ENCODE results near the gene DHFR. TPM values are rescaled to one million over a fixed set of nuclear protein-coding genes. Genes with fewer than 3 reads are reported as not detected.

DHFR gene
- total and polyA plus RNA-seq, 8 donors, result 0.88 to 5.8 (median 2.2) TPM

DNA sequence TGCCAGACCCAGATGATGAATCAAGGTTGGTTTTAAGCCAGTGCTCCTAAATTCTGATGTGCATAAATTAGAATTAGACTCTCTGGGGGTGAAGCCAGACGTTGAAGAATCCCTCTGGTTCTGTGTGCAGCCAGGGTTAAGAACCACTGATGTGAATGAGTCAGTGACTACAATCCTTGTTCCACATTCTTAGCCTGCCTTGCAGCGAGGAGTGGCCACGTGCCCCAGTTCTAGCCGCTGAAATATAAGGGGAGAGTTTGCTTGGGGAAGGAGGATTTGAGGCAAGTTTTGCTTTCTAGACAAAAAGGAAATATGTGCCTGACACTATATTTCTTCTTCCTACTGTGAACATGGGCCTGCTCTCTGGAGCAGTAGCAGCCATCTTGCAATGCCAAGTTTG, 34.6 kb downstream of the DHFR start:
- DNase-seq, result no peak
- Histone ChIP-seq H3K27ac (no peak overlapping the region), H3K27me3 (no peaks in the 10 kb centered on the region), H3K9me3 (no peaks in the 10 kb centered on the region), H3K36me3 (no peaks in the 10 kb centered on the region), H3K4me3 (no peak overlapping the region), H3K4me1 (peaks cover 0 to 5% (median 0%) of the 10 kb centered on the region in 3 donors)
- peak in 2 of 4 donors; percentile 50 to 64 for ATAC-seq
- no peak for FAIRE-seq
- WGBS, 2 donors, result 77 to 88% methylated on average over 4 of the region's 4 CpGs
- TF ChIP-seq, protein P1, sequence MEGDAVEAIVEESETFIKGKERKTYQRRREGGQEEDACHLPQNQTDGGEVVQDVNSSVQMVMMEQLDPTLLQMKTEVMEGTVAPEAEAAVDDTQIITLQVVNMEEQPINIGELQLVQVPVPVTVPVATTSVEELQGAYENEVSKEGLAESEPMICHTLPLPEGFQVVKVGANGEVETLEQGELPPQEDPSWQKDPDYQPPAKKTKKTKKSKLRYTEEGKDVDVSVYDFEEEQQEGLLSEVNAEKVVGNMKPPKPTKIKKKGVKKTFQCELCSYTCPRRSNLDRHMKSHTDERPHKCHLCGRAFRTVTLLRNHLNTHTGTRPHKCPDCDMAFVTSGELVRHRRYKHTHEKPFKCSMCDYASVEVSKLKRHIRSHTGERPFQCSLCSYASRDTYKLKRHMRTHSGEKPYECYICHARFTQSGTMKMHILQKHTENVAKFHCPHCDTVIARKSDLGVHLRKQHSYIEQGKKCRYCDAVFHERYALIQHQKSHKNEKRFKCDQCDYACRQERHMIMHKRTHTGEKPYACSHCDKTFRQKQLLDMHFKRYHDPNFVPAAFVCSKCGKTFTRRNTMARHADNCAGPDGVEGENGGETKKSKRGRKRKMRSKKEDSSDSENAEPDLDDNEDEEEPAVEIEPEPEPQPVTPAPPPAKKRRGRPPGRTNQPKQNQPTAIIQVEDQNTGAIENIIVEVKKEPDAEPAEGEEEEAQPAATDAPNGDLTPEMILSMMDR (IDR thresholded peaks at IDR 0.05), result no peak
- intact Hi-C loops (cut with DNase I), result no loop called here

DNA sequence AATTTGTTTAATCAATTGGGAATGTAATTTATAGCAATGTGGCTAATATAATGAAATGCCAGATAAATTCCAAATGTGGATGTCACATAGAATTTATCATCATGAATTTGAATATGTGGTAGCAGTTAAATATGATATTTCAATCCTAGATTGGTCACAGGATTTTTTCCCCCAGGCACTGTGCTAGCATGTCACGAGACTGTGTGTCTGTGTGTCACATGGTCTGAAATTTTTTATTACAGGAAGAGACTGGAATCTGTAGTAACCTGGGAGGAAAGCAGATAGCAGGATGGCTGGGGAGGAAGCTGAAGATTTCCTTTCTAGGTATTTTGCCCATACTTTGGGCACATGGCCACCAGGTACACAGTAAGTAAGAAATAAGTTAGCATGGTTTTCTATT, 35.7 kb downstream of the DHFR start:
- H3K4me3 ChIP-seq, result no peak overlapping the region
- WGBS, 2 donors, result 95 to 96% methylated on average over 1 of the region's 1 CpG
- H3K9me3 ChIP-seq, result no peaks in the 10 kb centered on the region
- no peak for FAIRE-seq
- H3K36me3 ChIP-seq, result no peaks in the 10 kb centered on the region
- no peak for ATAC-seq
- intact Hi-C loops (cut with DNase I), result no loop called here
- H3K4me1 ChIP-seq, result peaks cover 0 to 5% (median 0%) of the 10 kb centered on the region in 3 donors
- H3K27ac ChIP-seq, result no peak overlapping the region
- TF ChIP-seq, protein P1 (IDR thresholded peaks at IDR 0.05), result no peak
- H3K27me3 ChIP-seq, result no peaks in the 10 kb centered on the region
- DNase-seq, result no peak

DNA sequence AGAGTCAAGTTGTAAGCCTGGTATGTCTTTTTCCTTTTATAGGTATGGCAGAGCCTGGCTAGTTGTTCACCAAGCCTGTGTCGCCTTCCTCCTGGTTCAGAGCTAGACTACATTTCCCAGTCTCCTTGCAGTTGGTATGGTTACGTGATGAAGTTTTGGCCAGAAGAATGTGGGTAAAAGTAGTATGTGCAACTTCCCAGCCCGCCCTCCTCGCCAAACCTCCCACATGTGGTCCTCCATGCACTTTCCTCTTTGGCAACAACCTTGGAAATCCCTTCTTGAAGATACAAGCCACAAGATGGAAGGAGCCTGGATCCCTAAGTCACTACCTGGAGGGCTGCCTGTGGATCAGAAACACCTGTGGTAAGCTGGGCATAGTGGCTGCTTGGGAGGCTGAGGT, 36.3 kb downstream of the DHFR start:
- no peak for DNase-seq
- Histone ChIP-seq H3K4me1 (no peaks in the 10 kb centered on the region), H3K27ac (no peak overlapping the region), H3K9me3 (no peaks in the 10 kb centered on the region), H3K36me3 (no peaks in the 10 kb centered on the region), H3K27me3 (no peaks in the 10 kb centered on the region), H3K4me3 (no peak overlapping the region)
- 98% methylated on average over 4 of the region's 4 CpGs for WGBS, 2 donors
- TF ChIP-seq, protein P1 (IDR thresholded peaks at IDR 0.05), result no peak
- no peak for ATAC-seq
- intact Hi-C loops (cut with DNase I), result no loop called here
- FAIRE-seq, result no peak

DNA sequence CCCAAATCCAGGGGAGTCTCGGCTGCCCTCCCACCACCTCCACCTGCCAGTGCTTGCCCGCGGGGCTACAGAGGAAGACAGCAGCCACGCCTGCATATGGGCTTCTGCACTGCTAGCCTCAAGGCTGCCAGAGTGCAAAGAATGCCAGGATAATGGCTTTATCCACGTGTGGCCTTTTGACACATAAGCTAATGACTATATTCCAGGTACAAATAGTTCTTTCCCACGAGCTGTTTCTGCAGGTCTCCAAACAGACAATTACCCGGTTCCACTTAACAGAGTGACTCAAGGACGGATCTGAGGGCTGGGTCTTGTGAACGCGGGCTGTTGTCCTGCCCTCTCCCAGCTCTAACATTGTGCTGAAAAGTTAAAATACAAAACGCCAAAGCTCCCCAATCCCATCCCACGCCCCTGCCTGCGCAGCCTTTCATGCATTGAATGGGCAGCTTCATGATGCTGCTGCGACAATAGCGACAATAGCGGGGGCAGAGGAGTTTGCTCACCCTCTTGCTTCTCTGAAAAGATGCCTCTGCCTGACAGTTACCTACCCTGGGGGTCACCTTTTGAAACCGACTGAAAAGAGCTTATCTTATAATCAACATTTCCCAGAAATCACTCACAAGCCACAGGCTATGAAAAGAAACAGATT, 39.4 kb downstream of the DHFR start:
- WGBS, 2 donors, result 56 to 59% methylated on average over 17 of the region's 17 CpGs
- H3K4me1 ChIP-seq, result no peaks in the 10 kb centered on the region
- H3K27me3 ChIP-seq, result no peaks in the 10 kb centered on the region
- peak in 1 of 4 donors; percentile 26 for ATAC-seq
- no peaks in the 10 kb centered on the region for H3K9me3 ChIP-seq
- TF ChIP-seq, protein P1 (IDR thresholded peaks at IDR 0.05), result no peak
- intact Hi-C loops (cut with DNase I), result no loop called here
- no peak overlapping the region for H3K4me3 ChIP-seq
- FAIRE-seq, result no peak
- no peak overlapping the region for H3K27ac ChIP-seq
- no peak for DNase-seq
- no peaks in the 10 kb centered on the region for H3K36me3 ChIP-seq

DNA sequence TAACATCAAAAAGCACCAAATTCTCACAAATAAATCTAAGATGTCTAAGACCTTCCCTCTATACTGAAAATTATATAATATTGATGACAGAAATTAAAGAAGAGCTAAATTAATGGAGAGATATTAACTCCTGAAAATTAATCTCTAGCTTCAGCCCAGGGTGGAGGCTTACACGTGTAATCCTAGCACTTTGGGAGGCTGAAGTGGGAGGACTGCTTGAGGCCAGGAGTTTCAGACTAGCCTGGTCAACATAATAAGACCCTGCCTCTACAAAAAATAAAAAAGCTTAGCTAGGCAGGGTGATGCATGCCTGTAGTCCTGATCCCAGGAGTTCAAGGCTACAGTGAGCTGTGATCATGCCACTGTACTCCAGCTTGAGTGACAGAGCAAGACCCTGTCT, 45.1 kb downstream of the DHFR start:
- FAIRE-seq, result no peak
- Histone ChIP-seq H3K4me1 (no peaks in the 10 kb centered on the region), H3K27ac (no peak overlapping the region), H3K9me3 (no peaks in the 10 kb centered on the region), H3K36me3 (no peaks in the 10 kb centered on the region), H3K27me3 (no peaks in the 10 kb centered on the region), H3K4me3 (no peak overlapping the region)
- intact Hi-C loops (cut with DNase I), result no loop called here
- TF ChIP-seq, protein P1 (IDR thresholded peaks at IDR 0.05), result no peak
- no peak for DNase-seq
- 69 to 74% methylated on average over 1 of the region's 1 CpG for WGBS, 2 donors
- ATAC-seq, result no peak

Data from pancreas (tissue), 10 donors.